H9 (cell line): Measurements from ENCODE around the gene OR8U1. TPM values are rescaled to one million over a fixed set of nuclear protein-coding genes. Genes with fewer than 3 reads are reported as not detected.

Experiments used
- DNase-seq: peaks from one replicate; pipeline ENCODE4 v3.0.0-alpha.2; 2017
- H2AFZ ChIP-seq: one replicate; pipeline ENCODE4 v1.6.1; 2013; ENCODE audit warnings: mild to moderate bottlenecking, low read length, control low read depth, moderate library complexity
- H2AK5ac ChIP-seq: 2 replicates; pipeline ENCODE4 v1.6.1; 2013; ENCODE audit warnings: low read length, control low read depth, mixed read lengths; ENCODE audit not compliant: insufficient read length
- H2BK120ac ChIP-seq: one replicate; pipeline ENCODE4 v1.6.1; 2013; ENCODE audit warnings: low read depth, mild to moderate bottlenecking, low read length, control low read depth, inconsistent platforms; ENCODE audit not compliant: poor library complexity, severe bottlenecking
- H2BK12ac ChIP-seq: 2 replicates; pipeline ENCODE4 v1.6.1; 2013; ENCODE audit warnings: low read length, control low read depth, mixed read lengths, low read depth; ENCODE audit not compliant: insufficient read length
- H2BK15ac ChIP-seq: 2 replicates; pipeline ENCODE4 v1.6.1; 2013; ENCODE audit warnings: low read depth, low read length, control low read depth
- H2BK20ac ChIP-seq: one replicate; pipeline ENCODE4 v1.6.1; 2013; ENCODE audit warnings: low read depth, mild to moderate bottlenecking, low read length, control low read depth, inconsistent platforms; ENCODE audit not compliant: poor library complexity, severe bottlenecking
- H2BK5ac ChIP-seq: 2 replicates; pipeline ENCODE4 v1.6.1; 2013; ENCODE audit warnings: low read length, control low read depth, mixed read lengths; ENCODE audit not compliant: insufficient read length
- H3K14ac ChIP-seq: 2 replicates; pipeline ENCODE4 v1.6.1; 2013; ENCODE audit warnings: low read length, control low read depth; ENCODE audit not compliant: insufficient read depth
- H3K18ac ChIP-seq: 2 replicates; pipeline ENCODE4 v1.6.1; 2013; ENCODE audit warnings: low read depth, mild to moderate bottlenecking, mixed read lengths, low read length, control low read depth; ENCODE audit not compliant: insufficient read length
- H3K23ac ChIP-seq: 2 replicates; pipeline ENCODE4 v1.6.1; 2013; ENCODE audit warnings: low read length, control low read depth, mixed read lengths, low read depth; ENCODE audit not compliant: insufficient read length
- H3K23me2 ChIP-seq: 2 replicates; pipeline ENCODE4 v1.6.1; 2013; ENCODE audit warnings: low read depth, mild to moderate bottlenecking, mixed read lengths, low read length, control low read depth; ENCODE audit not compliant: insufficient read length, poor library complexity, severe bottlenecking
- H3K27ac ChIP-seq: 2 replicates; pipeline ENCODE4 v1.5.1; 2013; ENCODE audit warnings: low read length, control low read depth, mixed read lengths, low read depth; ENCODE audit not compliant: insufficient read length
- H3K27me3 ChIP-seq: 2 replicates; pipeline ENCODE4 v1.6.1; 2013; ENCODE audit warnings: low read length, control low read depth, inconsistent platforms; ENCODE audit not compliant: insufficient read depth
- H3K4ac ChIP-seq: 2 replicates; pipeline ENCODE4 v1.6.1; 2013; ENCODE audit warnings: low read depth, mild to moderate bottlenecking, control low read depth, inconsistent platforms, low read length, moderate library complexity
- H3K4me1 ChIP-seq: 2 replicates; pipeline ENCODE4 v1.6.1; 2013; ENCODE audit warnings: low read length, control low read depth, inconsistent platforms; ENCODE audit not compliant: insufficient read depth
- H3K4me2 ChIP-seq: 2 replicates; pipeline ENCODE4 v1.6.1; 2013; ENCODE audit warnings: low read length, control low read depth, mixed read lengths; ENCODE audit not compliant: insufficient read length, insufficient read depth
- H3K56ac ChIP-seq: 2 replicates; pipeline ENCODE4 v1.6.1; 2013; ENCODE audit warnings: low read depth, mild to moderate bottlenecking, mixed read lengths, low read length, control low read depth; ENCODE audit not compliant: insufficient read length
- H3K79me1 ChIP-seq: 2 replicates; pipeline ENCODE4 v1.6.1; 2013; ENCODE audit warnings: low read depth, mild to moderate bottlenecking, moderate library complexity, low read length, control low read depth, inconsistent platforms; ENCODE audit not compliant: insufficient read depth, poor library complexity, severe bottlenecking
- H3K79me2 ChIP-seq: 2 replicates; pipeline ENCODE4 v1.6.1; 2013; ENCODE audit warnings: low read length, control low read depth, inconsistent platforms; ENCODE audit not compliant: insufficient read depth
- H3K9ac ChIP-seq: 2 replicates; pipeline ENCODE4 v1.6.1; 2013; ENCODE audit warnings: low read length, control low read depth, mixed read lengths; ENCODE audit not compliant: insufficient read length; ENCODE audit errors: extremely low read depth
- H3K9me3 ChIP-seq: one replicate; pipeline ENCODE4 v1.6.1; 2013; ENCODE audit warnings: low read depth, low read length, inconsistent platforms; ENCODE audit not compliant: control insufficient read depth
- H3T11ph ChIP-seq: one replicate; pipeline ENCODE4 v1.6.1; 2013; ENCODE audit warnings: mild to moderate bottlenecking, low read length, control low read depth, inconsistent platforms
- H4K20me1 ChIP-seq: one replicate; pipeline ENCODE4 v1.6.1; 2013; ENCODE audit not compliant: control insufficient read depth, insufficient read length, insufficient read depth
- H4K5ac ChIP-seq: 2 replicates; pipeline ENCODE4 v1.6.1; 2013; ENCODE audit warnings: low read depth, mild to moderate bottlenecking, mixed read lengths, low read length, control low read depth; ENCODE audit not compliant: insufficient read length
- H4K8ac ChIP-seq: replicated peaks from 2 replicates; pipeline ENCODE4 v1.6.1; 2013; ENCODE audit warnings: low read length, control low read depth, mixed read lengths, low read depth; ENCODE audit not compliant: insufficient read length
- H4K91ac ChIP-seq: 2 replicates; pipeline ENCODE4 v1.6.1; 2013; ENCODE audit warnings: low read depth, mild to moderate bottlenecking, moderate library complexity, mixed read lengths, low read length, control low read depth; ENCODE audit not compliant: insufficient read length
- H3K27ac Mint-ChIP-seq, 3 experiments: 2 replicates in 2 of 3; 3 replicates in 1 of 3; pipeline ENCODE4 v1.8.0; 2020 to 2021; ENCODE audit warnings: mixed read lengths in 3 of 3, mild to moderate bottlenecking in 1 of 3, moderate library complexity in 1 of 3
- H3K27me3 Mint-ChIP-seq: 2 replicates; pipeline ENCODE4 v1.8.0; 2021; ENCODE audit warnings: low read depth, mild to moderate bottlenecking, moderate library complexity, mixed read lengths
- H3K36me3 Mint-ChIP-seq, 3 experiments: 2 replicates in 2 of 3; 3 replicates in 1 of 3; pipeline ENCODE4 v1.8.0; 2020 to 2021; ENCODE audit warnings: low read depth in 3 of 3, mixed read lengths in 3 of 3; ENCODE audit not compliant: insufficient read depth in 1 of 3
- H3K4me1 Mint-ChIP-seq, 2 experiments: 2 replicates each; pipeline ENCODE4 v1.8.0; 2020; ENCODE audit warnings: mixed read lengths in 2 of 2
- H3K4me3 Mint-ChIP-seq, 2 experiments: 2 replicates in 1 of 2; 3 replicates in 1 of 2; pipeline ENCODE4 v1.8.0; 2020 to 2021; ENCODE audit warnings: mild to moderate bottlenecking in 2 of 2, mixed read lengths in 2 of 2, moderate library complexity in 1 of 2
- H3K9me3 Mint-ChIP-seq, 2 experiments: 2 replicates in 1 of 2; 3 replicates in 1 of 2; pipeline ENCODE4 v1.8.0; 2020; ENCODE audit warnings: mild to moderate bottlenecking in 2 of 2, mixed read lengths in 2 of 2, moderate library complexity in 1 of 2
- WGBS: extraction: QIAGEN DNeasy Blood & Tissue Kit; methylation state at CpG from one replicate; pipeline ENCODE4 v1.1.7; 2013; ENCODE audit warnings: missing lambda C conversion rate, low lambda C conversion rate, mixed read lengths; ENCODE audit not compliant: insufficient read length; ENCODE audit errors: extremely low coverage; 5-methylcytosine and 5-hydroxymethylcytosine counted together
- total RNA-seq: library from RNA; stranded (reverse); gene quantifications from 2 replicates; pipeline ENCODE4 v1.2.1, GENCODE V29; 2021
- TF ChIP-seq, protein P1 (sequence below): fragments of 200-600 bp; sonication (generic); conservative IDR thresholded peaks from 3 replicates; pipeline ENCODE4 v1.8.0; 2021; ENCODE audit warnings: antibody characterized with exemption, mild to moderate bottlenecking

The OR8U1 gene
- total RNA-seq, 1 experiment from 2014 or later = not detected

DNA sequence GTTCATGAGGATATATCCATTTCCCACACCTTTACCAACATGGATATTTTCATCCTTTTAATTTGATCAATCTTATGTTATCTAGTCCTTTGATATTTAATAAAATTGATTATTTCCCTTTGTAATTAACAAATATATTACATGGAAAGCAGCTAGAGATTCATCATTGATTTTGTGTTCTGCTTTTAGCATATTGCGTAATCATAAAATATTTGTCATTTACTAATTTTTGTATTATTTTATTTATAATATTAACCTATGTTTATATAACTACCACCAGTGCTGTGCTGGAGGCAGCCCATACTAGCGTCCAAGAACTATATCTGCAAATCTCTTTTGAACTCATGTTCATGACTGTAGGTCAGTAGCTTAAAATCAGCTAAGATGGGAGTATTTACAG, 4.7 kb downstream of the OR8U1 start:
- no peak overlapping the region for H3K23ac ChIP-seq
- no peak overlapping the region for H2BK12ac ChIP-seq
- H4K5ac ChIP-seq = no peak overlapping the region
- no peak overlapping the region for H2AK5ac ChIP-seq
- H4K20me1 ChIP-seq = no peaks in the 10 kb centered on the region
- H2BK15ac ChIP-seq = no peak overlapping the region
- no peak overlapping the region for H3K27ac Mint-ChIP-seq
- H4K91ac ChIP-seq = no peak overlapping the region
- no CpG with 5 or more reads among the region's 2 CpGs for WGBS
- H3K23me2 ChIP-seq = no peaks in the 10 kb centered on the region
- no peak overlapping the region for H2BK5ac ChIP-seq
- no peak overlapping the region for H3K27ac ChIP-seq
- no peak overlapping the region for H3T11ph ChIP-seq
- H3K4me2 ChIP-seq = no peak overlapping the region
- peaks cover 15% of the 10 kb centered on the region for H3K9me3 ChIP-seq
- TF ChIP-seq, protein P1, sequence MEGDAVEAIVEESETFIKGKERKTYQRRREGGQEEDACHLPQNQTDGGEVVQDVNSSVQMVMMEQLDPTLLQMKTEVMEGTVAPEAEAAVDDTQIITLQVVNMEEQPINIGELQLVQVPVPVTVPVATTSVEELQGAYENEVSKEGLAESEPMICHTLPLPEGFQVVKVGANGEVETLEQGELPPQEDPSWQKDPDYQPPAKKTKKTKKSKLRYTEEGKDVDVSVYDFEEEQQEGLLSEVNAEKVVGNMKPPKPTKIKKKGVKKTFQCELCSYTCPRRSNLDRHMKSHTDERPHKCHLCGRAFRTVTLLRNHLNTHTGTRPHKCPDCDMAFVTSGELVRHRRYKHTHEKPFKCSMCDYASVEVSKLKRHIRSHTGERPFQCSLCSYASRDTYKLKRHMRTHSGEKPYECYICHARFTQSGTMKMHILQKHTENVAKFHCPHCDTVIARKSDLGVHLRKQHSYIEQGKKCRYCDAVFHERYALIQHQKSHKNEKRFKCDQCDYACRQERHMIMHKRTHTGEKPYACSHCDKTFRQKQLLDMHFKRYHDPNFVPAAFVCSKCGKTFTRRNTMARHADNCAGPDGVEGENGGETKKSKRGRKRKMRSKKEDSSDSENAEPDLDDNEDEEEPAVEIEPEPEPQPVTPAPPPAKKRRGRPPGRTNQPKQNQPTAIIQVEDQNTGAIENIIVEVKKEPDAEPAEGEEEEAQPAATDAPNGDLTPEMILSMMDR = no peak
- no peak overlapping the region for H2BK120ac ChIP-seq
- H3K18ac ChIP-seq = no peak overlapping the region
- H3K9me3 Mint-ChIP-seq = peaks cover 0 to 1% of the 10 kb centered on the region in 2 experiments; a peak in 1 of 5 replicates
- no peaks in the 10 kb centered on the region for H3K79me2 ChIP-seq
- H3K27me3 Mint-ChIP-seq = no peaks in the 10 kb centered on the region
- H3K14ac ChIP-seq = no peak overlapping the region
- no peak overlapping the region for H4K8ac ChIP-seq
- H3K4me1 ChIP-seq = no peaks in the 10 kb centered on the region
- H3K27me3 ChIP-seq = no peaks in the 10 kb centered on the region
- H3K4me1 Mint-ChIP-seq = no peaks in the 10 kb centered on the region
- no peaks in the 10 kb centered on the region; a peak in 1 of 7 replicates for H3K36me3 Mint-ChIP-seq
- no peak overlapping the region for H3K56ac ChIP-seq
- H3K4me3 Mint-ChIP-seq = no peak overlapping the region
- no peak overlapping the region for H3K4ac ChIP-seq
- no peak overlapping the region for H3K9ac ChIP-seq
- H3K79me1 ChIP-seq = no peaks in the 10 kb centered on the region
- no peak for DNase-seq
- no peak overlapping the region for H2BK20ac ChIP-seq
- no peak overlapping the region for H2AFZ ChIP-seq
